Measurements from ENCODE around the gene MSL1. TPM values are rescaled to one million over a fixed set of nuclear protein-coding genes. Genes with fewer than 3 reads are reported as not detected.

Gene MSL1
- total and polyA plus RNA-seq, 12 donors, result 26.3 to 65.0 (median 40.4) TPM

DNA sequence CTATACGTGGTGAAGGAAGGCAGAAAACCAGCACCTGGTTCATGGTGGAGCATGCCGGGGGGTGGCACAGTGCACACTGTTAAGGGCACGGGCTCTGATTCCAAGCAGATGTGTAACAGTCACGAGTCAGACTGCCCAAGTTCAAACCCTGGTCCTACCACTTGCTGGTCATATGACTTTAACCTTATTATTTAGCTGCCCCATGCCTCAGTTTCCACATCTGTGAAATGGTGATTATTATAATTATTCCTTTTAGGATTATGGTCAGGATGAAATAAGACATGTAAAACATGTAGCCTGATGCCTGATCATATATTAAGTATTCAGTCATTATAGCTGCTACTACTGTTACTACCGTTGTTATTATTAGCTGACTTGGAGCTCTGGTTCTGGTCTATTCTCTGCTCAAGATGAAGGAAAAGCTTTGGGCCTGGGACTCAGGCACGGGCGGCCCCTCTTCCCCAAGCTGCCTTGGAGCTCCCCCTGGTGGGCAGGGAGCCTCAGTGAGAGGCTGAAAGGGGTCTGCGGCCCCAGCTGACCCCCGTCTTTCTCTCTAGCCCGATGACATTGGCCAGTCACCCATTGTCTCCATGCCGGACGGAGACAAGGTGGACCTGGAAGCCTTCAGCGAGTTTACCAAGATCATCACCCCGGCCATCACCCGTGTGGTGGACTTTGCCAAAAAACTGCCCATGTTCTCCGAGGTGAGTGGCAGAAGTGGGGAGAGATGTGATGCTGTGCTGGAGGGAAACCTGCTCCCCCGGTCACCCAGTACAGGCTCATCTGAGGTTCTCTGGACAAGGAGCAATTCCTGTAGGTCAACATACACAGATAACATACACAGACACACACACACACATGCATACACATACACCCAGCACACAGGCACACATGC is 35.4 kb upstream of the MSL1 start:
- peak overlapping the region in 4 of 10 donors; percentile 9 to 53 (median 36) for H3K27ac ChIP-seq
- 49 to 50% methylated on average over 17 of the region's 17 CpGs for WGBS, 2 donors
- DNase-seq (peak in 1 of 2 donors; percentile 73), ATAC-seq (peak in 5 of 8 donors; percentile 29 to 51 (median 39))
- TF ChIP-seq CTCF (IDR thresholded peaks at IDR 0.05), result peak; percentile 77 to 92 (median 86)
- H3K27me3 ChIP-seq, result no peaks in the 10 kb centered on the region
- no peaks in the 10 kb centered on the region for H3K9me3 ChIP-seq
- peaks cover 0 to 90% (median 57%) of the 10 kb centered on the region in 9 donors for H3K36me3 ChIP-seq
- H3K4me3 ChIP-seq, result no peak overlapping the region
- peaks cover 3 to 35% (median 15%) of the 10 kb centered on the region in 9 donors for H3K4me1 ChIP-seq
- intact Hi-C loops (cut with DNase I), result loop anchor here in 5 of 10 donors (2.0 to 10.0 kb wide), 4 partner anchors 24 to 59 kb away; partner anchors contain the start of gene THRA (in 1 of the 5)

DNA sequence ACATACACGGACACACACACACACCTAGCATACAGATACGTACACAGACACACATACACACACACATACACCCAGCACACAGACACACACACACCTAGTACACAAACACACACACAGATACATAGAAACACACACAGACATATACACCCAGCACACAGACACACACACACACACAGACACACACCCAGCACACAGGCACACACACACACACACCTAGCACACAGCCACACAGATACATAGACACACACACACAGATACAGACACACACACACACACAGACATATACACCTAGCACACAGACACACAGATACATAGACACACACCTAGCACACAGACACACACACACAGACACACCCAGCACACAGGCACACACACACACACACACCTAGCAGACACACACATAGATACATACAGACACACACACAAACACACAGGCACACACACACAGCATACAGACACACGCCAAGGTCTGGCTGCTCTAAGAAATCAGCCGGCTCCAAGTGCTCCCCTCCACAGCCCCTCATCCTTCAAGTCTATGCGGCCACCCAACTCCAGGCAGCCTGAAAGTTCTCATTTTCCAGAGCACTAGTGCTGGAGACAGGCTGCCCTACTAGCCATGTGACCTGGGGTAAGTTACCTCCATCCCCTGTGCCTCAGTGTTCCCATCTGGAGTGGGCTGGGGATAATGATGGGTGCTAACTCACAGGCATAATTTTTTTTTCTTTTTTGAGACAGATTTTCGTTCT is 34.5 kb upstream of the MSL1 start:
- WGBS, 2 donors, result 80 to 82% methylated on average over 6 of the region's 6 CpGs
- no peaks in the 10 kb centered on the region for H3K9me3 ChIP-seq
- peaks cover 0 to 91% (median 57%) of the 10 kb centered on the region in 9 donors for H3K36me3 ChIP-seq
- H3K27me3 ChIP-seq, result no peaks in the 10 kb centered on the region
- peak overlapping the region in 1 of 10 donors; percentile 43 for H3K27ac ChIP-seq
- no peak for TF ChIP-seq CTCF (IDR thresholded peaks at IDR 0.05)
- H3K4me3 ChIP-seq, result no peak overlapping the region
- intact Hi-C loops (cut with DNase I), result loop anchor here in 5 of 10 donors (2.0 to 10.0 kb wide), 4 partner anchors 24 to 60 kb away; partner anchors contain the start of gene THRA (in 1 of the 5)
- H3K4me1 ChIP-seq, result peaks cover 7 to 43% (median 24%) of the 10 kb centered on the region in 9 donors
- ATAC-seq, result no peak
- no peak for DNase-seq

- no peaks in the 10 kb centered on the region for H3K9me3 ChIP-seq
- 87 to 88% methylated on average over 28 of the region's 28 CpGs for WGBS, 2 donors
- no peaks in the 10 kb centered on the region for H3K27me3 ChIP-seq
- no peak for DNase-seq
- peak overlapping the region in 1 of 10 donors; percentile 0 for H3K27ac ChIP-seq
- H3K4me1 ChIP-seq, result peaks cover 11 to 52% (median 31%) of the 10 kb centered on the region in 9 donors
- H3K4me3 ChIP-seq, result no peak overlapping the region
- no peak for ATAC-seq
- intact Hi-C loops (cut with DNase I), result loop anchor here in 5 of 10 donors (2.0 to 10.0 kb wide), 4 partner anchors 25 to 61 kb away; partner anchors contain the start of gene THRA (in 1 of the 5)
- peaks cover 0 to 95% (median 60%) of the 10 kb centered on the region in 9 donors for H3K36me3 ChIP-seq
- no peak for TF ChIP-seq CTCF (IDR thresholded peaks at IDR 0.05)
These were observed 33.7 kb upstream of the MSL1 start for GRCh38 chr17:40087903-40088718.
